Sigmoid colon (tissue), 3 donors: ENCODE data around the gene CFTR.

Source experiments
- CTCF ChIP-seq, 4 experiments: fragments of 450-650 bp in 3 of 4; fragments of 200-600 bp in 1 of 4; IDR thresholded peaks; one replicate each; pipeline ENCODE4 v1.5.1; 2016 to 2019; ENCODE audit warnings: antibody characterized with exemption in 4 of 4, mild to moderate bottlenecking in 3 of 4, moderate library complexity in 2 of 4
- POLR2A ChIP-seq, 2 donors: fragments of 450-650 bp; IDR thresholded peaks; one replicate each; pipeline ENCODE4 v1.6.1; 2016; ENCODE audit warnings: antibody characterized with exemption in 2 of 2, mild to moderate bottlenecking in 2 of 2, moderate library complexity in 2 of 2

GRCh38 chr7:117530390-117530789 lies 50.6 kb downstream of the CFTR start:
- no peak for TF ChIP-seq POLR2A (IDR thresholded peaks at IDR 0.05)
- no peak for TF ChIP-seq CTCF (IDR thresholded peaks at IDR 0.05)
